Esophagus mucosa (tissue), 1 donor: Measurements from ENCODE around the gene COPS3. TPM values are rescaled to one million over a fixed set of nuclear protein-coding genes. Genes with fewer than 3 reads are reported as not detected.
"Not testable (repeated sequence)": the region's sequence is repeated elsewhere in the genome, so short reads cannot be mapped to it uniquely, and the experiment has no call there.

Source experiments
- ATAC-seq: fragments of 200-7000 bp; cut with Tn5 transposase; one replicate; pipeline ENCODE4 v1.9.1; 2020
- total RNA-seq: library from RNA; stranded (reverse); gene quantifications from one replicate; pipeline ENCODE4 v1.2.4, GENCODE V29; 2023
- donor health status: DM: yes; HTN: yes; CAD: no.

Gene COPS3
- total RNA-seq, 1 donor from 2014 or later: 69.3 TPM

DNA sequence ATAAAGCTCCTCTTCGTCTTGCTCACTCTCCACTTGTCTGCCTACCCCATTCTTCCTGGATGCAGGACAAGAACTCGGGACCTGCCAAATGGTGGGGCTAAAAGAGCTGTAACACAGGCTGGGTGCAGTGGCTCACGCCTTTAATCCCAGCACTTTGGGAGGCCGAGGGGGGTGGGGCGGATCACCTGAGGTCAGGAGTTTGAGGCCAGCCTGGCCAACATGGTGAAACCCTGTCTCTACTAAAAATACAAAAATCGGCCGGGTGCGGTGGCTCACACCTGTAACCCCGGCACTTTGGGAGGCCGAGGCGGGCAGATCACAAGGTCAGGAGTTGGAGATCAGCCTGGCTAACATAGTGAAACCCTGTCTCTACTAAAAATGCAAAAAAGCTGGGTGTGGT, 20.6 kb upstream of the COPS3 start:
- not testable (repeated sequence) for ATAC-seq

- ATAC-seq: peak; percentile 49
Observed at GRCh38 chr17:17300624-17301568, 19.9 kb upstream of the COPS3 start.

DNA sequence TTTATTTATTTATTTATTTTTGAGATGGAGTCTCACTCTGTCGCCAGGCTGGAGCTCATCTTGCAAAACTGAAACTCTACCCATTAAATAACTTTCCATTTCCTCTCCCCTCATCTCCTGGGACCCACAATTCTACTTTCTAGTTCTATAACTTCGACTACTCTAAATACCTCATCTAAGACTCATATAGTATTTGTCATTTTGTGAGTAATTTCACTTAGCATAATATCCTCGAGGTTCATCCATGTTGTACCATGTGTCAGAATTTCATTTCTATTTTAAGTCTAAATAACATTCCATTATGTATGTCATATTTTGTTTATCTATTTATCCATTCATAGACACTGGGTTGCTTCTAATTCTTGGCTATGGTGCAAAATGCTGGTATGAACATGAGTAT, 17.1 kb upstream of the COPS3 start:
- no peak for ATAC-seq

- no peak for ATAC-seq
Observed at GRCh38 chr17:17297217-17297616, 16.2 kb upstream of the COPS3 start.

DNA sequence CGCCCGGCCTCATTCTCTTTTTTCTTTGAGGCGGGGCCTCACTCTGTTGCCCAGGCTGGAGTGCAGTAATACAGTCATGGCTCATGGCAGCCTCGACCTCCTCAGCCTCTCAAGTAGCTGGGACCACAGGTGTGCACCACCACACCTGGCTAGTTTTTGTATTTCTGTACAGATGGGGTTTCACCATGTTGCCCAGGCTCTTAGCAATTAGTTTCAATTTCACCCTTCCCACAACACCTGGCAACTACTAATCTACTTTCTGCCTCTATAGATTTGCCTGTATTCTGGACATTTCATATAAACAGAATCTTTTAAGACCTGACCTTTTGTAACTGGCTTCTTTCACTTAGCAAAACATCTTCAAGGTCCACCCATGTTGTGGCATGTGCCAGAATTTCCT, 14.1 kb upstream of the COPS3 start:
- ATAC-seq: no peak

DNA sequence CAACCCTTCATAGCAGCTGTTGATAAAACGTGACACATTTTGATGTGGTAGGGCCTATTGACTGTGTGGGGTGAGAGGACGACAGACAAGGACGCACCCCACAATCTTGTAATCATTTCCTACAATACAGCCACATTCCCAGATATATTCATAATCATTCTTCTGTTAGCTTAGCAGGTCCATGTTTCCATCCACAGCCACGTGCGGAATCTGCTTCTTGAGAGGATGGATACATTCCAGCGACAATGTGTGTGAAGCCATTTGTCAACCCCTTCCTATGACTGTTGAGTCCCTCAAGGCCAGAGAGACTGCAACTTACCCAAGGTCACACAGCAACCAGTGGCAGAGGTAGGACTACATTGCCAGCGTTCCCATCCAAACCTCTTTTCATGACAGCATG, 8.7 kb upstream of the COPS3 start:
- ATAC-seq: no peak

- no peak for ATAC-seq
Observed at GRCh38 chr17:17289086-17289485, 8.0 kb upstream of the COPS3 start.

DNA sequence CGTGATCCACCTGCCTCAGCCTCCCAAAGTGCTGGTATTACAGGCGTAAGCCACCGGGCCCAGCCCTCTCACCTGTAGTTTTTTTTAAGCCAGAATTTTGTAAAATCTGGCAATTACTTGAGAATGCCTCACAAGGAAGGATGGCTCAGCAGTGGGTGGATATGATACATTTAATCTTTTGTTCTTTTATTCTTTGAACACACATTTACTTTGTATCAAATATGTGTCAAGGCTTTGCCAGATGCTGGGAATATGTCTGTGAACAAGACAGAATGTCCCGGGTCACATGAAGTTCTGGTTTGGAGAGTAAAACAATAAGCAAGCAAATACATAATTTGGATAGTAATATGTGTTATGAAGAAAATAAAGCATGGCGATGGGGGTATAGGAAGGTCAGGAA, 4.9 kb upstream of the COPS3 start:
- no peak for ATAC-seq

DNA sequence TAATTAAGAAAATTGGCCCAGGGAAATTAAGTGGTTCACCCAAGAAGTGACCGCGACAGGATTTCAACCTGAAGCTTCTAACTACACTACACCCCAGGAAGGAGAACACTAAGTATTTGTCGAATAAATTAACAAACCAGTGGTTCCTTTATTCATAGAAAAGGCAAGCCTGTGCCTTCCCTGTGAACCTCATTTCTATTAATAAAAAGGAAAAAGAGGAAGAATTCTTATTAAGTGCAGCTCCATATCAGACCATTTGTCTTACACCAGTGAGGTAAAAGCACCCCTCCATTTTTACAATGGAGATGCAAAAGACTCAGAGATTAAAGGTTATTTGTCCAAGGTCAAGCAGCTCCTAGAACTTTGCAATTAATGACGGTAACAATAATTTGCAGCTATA, 1.7 kb downstream of the COPS3 start:
- no peak for ATAC-seq

DNA sequence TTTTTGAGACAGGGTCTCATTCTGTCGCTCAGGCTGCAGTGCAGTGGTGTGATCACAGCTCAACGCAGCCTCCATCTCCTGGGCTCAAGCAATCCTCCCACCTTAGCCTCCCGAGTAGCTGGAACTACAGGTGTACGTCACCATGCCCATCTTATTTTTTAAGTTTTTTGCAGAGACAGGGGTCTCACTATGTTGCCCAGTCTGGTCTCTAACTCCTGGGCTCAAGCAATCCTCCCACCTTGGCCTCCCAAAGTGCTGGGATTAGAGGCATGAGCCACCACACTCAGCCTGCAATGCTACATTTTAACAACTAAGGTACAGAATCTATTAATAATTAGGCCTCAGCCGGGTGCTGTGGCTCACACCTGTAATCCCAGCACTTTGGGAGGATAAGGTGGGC, 3.6 kb downstream of the COPS3 start:
- not testable (repeated sequence) for ATAC-seq

DNA sequence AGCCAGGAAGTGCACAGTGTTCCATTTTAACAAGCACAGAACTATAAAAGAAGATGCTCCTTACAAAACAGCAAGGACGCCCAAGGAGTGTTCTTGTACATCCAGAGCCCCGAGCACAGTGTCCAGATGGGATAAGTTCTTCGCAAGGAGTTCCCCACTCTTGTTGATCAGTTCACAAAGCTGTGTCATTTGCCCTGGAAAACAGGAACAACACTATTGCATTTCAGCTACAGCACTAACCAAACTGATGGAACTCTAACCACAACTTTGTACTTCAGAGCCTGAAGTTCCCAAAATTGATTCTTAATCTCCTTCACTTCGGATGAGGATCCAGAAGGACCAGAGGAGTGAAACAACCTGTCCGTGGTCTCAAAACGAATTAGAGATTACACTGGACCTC, 5.1 kb downstream of the COPS3 start:
- no peak for ATAC-seq

GRCh38 chr17:17269926-17270773, 10.9 kb downstream of the COPS3 start:
- ATAC-seq: no peak

GRCh38 chr17:17264430-17264829, 16.6 kb downstream of the COPS3 start:
- no peak for ATAC-seq

DNA sequence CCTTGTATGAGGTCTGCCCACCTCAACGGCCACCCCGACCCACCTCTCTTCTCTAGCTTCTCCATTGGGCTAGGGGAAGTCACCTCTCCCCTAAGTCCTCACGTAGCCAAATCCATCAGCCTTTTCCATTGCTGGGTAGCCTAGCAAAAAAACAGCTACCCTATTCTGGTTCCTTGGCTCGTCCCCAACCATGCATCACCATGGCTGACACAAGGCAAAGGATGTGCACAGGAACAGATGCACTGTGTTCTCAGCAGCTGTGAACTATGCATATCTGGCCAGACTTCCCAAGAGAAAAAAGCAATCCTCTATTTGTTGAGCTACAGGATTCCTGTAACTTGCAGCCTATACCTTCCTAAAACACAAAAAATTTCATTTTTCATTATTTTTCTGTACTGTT, 22.0 kb downstream of the COPS3 start:
- no peak for ATAC-seq

- no peak for ATAC-seq
Observed at GRCh38 chr17:17258011-17258410, 23.0 kb downstream of the COPS3 start.

DNA sequence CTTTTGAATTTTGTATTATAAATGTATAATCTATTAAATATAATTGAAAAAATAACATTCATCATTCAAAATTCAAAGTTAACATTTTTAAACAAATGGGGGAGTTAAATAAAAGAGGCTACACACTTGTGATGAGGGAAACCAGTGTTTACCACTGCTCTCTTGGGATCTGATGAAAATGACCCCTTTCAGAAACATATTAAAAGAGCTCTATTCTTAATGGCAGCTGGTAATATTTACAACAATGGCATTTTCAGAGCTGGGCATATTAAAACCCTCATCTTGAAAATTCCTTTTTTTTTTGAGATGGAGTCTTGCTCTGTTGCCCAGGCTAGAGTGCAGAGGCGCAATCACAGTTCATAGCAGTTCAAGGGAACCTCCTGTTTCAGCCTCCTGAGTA, 24.7 kb downstream of the COPS3 start:
- no peak for ATAC-seq

GRCh38 chr17:17255689-17256088, 25.4 kb downstream of the COPS3 start:
- not testable (repeated sequence) for ATAC-seq

GRCh38 chr17:17254036-17254435, 27.0 kb downstream of the COPS3 start:
- no peak for ATAC-seq

GRCh38 chr17:17253406-17253805, 27.6 kb downstream of the COPS3 start:
- no peak for ATAC-seq

GRCh38 chr17:17252149-17252661, 28.8 kb downstream of the COPS3 start:
- no peak for ATAC-seq

DNA sequence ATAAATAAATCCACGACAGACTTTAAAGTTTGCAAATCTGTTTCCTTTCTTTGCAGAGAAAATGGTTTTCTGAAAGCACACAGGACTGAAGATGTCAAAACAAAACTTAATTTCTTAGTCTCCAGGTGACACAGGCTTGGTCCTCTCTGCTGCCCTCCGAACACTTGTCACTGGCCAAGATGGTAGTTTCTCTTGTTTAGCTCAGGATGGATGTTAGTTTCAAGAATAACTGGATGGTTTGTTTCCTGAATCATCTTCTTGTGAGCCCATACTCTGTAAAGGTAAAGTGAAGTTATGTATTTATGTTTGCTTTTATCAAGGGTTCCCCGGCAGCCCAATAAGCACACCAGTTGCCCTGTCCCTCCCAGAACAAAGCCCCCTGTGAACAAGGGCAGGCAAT, 34.2 kb downstream of the COPS3 start:
- ATAC-seq: no peak

GRCh38 chr17:17243163-17243562, 37.9 kb downstream of the COPS3 start:
- no peak for ATAC-seq

GRCh38 chr17:17242246-17242645, 38.8 kb downstream of the COPS3 start:
- ATAC-seq: no peak
